H4 (cell line): ENCODE measurements around the gene RAC3. TPM values are rescaled to one million over a fixed set of nuclear protein-coding genes. Genes with fewer than 3 reads are reported as not detected.

Source experiments
- DNase-seq: peaks from one replicate; pipeline ENCODE4 v3.0.0-alpha.2; 2015; ENCODE audit warnings: low spot score
- total RNA-seq: library from RNA; depleted of rRNA; stranded (reverse); fragments of >200 nt; shearing (Covaris generic); gene quantifications from 2 replicates; pipeline ENCODE4 v1.2.3, GENCODE V29; 2014

The RAC3 gene
- total RNA-seq, 1 experiment from 2014 or later = 21.6 TPM

GRCh38 chr17:82055965-82056728 lies 24.7 kb downstream of the RAC3 start:
- DNase-seq = no peak

DNA sequence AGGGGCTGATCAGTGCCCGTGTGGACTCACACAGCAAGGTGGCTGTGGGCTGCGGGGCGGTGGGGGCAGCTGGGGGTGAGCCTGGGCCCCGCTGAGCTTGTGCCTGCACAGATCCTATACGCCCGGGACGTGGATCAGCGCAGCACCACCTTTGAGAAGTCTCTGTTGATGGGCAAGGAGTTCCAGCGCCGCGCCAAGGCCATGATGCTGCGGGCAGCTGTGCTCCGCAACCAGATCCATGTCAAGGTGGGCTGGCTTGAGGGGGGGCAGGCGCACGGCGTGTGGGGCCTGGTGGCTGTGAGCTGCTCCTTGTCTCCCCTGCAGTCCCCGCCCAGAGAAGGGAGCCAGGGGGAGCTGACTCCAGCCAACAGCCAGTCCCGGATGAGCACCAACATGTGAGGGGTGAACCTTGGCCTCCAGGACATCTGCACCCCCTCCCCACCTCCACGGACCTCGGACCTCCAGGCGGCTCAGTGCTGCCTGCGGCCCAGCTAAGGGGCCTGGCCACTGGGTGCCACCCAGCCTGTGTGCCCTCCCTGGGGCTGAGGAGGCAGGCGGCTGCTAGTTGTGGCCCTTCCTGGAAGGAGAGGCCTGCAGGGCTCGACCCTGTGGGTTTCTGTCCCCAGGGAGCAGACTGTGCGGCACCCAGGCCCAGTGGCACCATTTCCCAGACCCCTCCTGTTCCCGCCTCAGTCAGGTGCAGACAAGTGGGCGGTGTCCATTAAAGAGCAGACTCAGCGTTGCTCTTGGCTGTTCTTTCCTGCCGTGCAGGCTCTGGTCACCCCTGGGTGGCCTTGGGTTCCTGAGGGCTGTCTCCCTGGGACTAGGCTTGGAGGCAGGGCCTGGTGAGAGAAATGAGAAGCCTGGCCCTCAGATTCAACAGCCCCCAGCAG lies 25.5 kb downstream of the RAC3 start:
- no peak for DNase-seq

DNA sequence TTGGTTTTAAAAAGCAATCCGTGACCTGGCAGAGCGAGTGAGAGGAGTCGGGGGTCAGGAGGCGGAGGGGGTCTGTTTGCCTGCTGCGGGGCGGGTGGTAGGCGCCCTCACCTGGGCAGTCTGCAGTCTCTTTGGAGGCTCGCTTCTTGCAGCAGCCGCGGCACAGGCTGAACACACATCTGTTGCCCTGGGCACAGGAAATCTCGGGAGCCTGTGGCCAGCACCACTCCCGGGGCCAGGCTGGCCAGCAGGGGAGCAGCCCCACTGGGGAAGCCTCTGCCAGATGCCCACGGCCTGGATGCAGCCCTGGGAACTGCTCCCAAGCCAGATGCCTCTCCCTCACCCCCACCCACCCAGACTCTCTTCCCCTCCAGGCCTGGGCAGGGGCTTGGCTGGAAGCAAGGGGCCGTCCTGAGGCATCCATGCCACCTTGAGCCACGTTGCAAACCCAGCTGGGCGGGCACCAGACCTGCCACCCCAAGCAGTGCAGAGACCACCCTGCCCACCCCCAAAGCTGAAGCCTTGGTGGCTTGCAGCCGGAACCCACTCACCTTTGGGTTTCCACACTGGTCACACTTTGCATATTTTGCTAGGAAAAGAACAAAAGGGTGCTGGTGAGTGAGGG lies 26.9 kb downstream of the RAC3 start:
- no peak for DNase-seq

- no peak for DNase-seq
These were observed 27.4 kb downstream of the RAC3 start for GRCh38 chr17:82058855-82059249.

DNA sequence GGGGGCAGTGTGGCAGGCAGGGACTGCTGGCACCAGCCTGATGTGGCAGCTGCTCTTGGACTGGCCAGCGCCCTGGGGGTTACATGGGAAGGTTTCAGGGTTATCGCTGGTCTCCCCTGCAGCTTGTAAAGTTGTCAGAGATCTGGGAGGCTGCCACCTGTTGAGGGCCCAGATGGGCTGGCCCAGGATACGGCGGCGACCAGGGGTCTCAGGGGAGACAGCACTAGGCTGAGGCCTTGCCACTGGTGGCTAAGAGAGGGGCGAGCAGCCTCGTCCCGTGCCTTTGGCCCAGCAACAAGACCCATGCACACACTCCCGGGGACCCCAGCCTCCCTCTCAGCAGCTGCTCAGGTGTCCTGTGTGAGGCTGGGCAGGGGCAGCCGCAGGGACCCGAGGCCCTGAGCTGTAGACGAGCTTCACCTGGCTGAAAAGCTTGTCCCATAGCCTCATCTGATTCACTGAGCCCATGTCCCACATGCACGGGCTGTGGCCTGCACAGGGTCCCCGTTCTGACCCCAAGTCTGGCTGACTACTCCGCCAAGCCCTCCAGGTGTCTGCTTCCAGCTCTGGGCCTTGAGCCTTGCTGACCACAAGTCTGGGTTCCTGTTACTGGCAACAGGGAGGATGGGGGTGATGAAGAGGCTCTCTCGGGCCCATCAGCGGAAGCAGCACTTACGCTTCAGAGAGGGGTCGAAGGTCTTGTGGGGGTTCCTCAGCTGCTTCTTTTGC lies 28.0 kb downstream of the RAC3 start:
- no peak for DNase-seq

DNA sequence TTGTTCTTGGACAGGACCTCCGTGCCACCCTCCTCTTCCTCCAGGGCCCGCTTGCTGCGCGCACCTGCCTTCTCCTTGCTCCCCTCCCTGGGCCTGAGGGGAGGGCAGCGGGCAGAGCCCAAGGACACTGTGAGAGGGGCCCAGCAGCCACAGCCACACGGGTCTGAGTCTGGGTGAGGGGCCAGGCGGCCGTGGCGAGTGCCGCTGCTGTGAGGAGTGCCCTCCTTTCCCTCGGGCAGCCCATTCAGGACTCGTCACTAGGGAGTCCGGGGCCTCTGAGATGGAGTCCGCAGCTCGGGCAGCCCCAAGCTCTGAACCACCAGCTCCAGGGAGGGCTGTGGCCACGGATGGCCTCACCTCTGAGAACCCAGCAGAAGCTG lies 28.5 kb downstream of the RAC3 start:
- DNase-seq = no peak

DNA sequence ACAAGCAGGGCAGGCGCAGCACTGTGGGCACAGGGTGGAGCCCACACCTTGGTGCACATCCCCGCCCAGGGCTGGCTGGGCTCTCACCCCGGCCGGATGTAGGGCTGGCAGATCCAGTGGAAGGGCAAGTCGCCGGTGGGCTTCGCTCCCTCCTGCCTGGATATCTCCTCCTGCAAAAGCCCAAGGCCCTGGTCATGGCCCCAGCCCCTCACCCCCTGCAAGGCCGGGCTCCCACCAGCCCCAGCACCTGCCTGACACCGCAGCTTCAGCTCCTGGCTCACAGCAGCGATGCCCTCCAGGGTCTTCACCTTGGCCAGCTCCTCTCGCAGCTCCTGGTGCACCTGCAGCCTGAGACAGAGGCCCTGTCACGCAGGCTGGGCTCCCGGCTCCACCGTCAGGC lies 29.1 kb downstream of the RAC3 start:
- no peak for DNase-seq

DNA sequence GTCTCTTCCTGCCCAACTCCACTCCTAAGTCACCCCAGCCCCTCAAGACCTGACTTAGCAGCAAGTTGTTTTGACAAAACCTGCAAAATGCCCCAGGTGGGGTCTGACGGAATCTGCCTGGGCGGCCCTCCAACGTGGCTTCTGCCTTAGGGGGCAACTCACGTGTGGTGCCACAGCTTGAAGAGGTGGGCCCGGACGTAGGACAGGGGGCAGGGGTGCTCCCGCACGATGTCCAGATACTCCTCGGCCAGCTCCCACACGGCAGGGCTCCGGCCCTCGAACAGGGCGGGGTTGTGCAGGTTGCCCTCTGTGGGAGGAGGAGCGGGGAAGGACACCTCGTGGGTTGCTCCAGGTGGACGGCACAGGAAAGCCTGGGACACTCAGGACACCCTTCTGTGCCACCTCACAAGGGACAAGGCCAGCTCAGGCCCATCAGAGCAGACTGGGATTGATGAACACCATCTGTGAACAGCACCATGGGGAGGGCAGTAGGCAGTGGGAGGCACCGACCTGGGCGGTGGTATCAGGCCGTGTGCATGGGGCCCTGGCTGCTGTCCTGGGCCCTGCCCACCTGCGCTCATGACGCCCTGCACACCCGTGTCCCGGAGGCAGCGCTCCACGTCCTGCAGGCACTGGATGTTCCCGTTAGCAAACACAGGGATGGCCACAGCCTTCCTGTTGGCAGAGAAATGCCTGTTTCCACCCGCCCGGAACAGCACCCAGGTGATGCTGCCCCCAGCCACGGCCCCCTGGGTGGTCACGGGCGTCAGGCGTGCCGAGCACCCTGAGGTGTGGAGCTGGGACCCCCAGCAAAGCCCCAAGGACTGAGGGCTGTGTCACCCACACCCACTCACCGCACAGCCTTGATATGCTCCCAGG lies 29.8 kb downstream of the RAC3 start:
- no peak for DNase-seq

DNA sequence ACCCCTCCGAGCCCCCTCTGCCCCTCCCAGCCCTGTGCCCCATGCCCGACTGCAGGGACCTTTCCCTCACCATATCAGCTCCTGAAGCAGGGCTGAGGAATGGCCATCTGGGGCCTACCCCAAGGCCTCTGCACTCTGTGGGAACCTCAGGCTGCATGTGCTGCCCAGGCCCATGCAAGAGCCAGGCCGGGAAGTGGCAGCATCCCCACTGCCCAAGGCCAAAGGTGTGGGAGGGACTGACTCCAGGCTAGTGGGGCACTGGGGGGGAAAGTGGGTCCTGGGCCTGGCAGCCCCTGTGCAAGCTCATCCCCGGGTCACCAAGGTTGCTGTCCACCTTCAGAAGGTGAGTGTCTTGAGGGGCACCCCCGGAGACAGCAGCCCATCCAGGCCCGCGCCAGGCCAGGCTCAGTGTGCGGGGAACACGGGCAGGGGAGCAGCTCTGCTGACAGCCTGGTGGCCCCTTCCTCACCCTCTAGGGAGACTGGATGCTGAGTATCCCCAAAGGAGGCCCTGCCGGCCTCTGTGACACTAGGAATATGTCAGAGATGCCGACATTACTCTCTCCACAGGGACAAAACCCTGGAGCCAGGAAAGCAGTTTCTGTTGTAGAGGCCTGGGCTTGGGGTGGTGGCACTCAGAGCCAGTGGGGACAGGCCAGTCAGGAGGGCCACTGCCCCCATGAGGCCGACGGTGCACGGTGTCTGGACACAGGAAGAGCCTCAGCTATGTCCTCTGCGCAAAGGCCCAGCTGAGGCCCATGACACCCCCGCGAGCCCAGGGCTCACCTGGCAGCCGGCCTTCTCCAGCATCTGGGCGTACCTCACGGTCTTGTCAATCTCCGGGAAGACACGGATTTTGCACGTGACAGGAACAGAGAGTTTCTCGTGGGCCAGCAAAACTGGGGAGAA lies 30.9 kb downstream of the RAC3 start:
- DNase-seq = no peak

DNA sequence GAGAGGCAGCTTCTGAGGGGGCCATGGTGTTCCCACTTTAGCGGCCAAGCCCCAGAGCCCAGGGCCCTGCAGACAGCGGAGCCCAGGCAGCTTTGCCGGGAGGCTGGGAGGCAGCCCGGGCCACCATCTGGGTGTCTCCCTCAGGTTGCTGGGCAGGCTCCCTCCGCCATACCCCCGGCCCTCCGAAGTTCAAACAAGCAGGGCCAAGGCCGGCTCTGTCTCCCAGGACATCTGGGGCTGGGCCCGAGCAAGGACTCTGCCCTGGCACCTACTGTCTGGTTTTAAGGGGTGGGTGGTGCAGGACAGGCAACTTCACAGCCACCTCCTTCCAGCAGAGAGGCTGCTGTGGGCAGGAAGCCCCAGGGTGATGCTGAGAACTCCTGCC lies 31.5 kb downstream of the RAC3 start:
- no peak for DNase-seq

GRCh38 chr17:82063424-82064415 lies 32.2 kb downstream of the RAC3 start:
- no peak for DNase-seq

- no peak for DNase-seq
These were observed 33.1 kb downstream of the RAC3 start for GRCh38 chr17:82064433-82065192.

DNA sequence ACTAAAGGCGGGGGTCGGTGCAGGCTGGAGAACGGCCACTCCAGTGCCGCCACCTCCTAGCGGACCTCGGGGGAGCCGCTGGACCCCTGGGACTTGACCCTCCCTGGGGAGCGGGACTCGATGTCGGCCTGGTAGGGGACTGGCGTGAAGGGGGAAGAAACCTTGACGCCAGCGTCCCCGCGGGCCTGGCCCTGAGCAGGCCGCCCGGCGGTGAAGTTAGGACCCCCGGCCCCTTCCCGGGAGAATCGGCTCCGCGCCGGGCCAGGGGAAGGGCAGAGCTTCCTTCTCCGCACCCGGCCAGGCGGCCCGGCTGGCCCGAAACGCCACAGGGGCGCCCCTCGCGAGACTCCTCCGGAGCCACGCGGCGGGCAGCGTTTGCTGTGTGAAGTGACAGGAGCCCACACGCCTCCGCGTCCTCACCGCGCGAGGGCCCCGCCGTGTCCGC lies 33.7 kb downstream of the RAC3 start:
- DNase-seq = no peak

DNA sequence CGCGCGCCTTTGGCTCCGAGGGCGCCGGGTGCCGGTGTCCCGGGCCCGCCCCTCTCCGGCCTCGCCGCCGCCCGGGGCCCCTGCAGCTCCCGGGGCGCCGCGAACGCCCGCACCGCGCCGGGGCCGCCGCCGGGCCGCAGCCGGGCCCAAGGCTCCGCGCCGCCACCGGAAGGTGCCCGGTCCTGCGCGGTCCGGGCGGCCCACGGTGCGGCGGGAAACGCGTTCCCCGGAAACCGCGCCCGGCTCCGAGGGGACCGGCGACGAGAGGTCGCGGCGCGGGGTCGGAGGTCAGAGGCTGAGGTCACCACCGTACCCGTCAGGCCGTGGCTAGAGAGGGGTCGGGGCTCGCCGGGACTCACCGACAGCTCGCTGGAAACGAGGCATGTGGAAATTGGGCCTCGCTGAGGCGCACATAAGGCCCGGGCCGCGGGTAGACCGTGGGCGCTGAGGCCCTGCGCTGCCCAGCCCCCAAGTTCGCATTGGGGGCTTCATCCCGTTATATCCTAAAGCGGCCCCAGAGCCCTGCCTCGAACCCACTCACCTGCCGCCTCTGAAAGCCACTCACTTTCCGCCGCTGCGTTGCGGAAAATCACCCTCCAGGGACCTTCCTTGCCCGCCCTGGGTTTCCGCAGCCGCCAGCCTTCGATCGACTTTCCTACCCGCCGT lies 34.3 kb downstream of the RAC3 start, which contains the start of gene DUS1L:
TSS of gene DUS1L (minus strand) at position 167 of the 666 bp plus-strand sequence. CDS start 745 bp downstream, outside the sequence.
- DNase-seq = no peak

DNA sequence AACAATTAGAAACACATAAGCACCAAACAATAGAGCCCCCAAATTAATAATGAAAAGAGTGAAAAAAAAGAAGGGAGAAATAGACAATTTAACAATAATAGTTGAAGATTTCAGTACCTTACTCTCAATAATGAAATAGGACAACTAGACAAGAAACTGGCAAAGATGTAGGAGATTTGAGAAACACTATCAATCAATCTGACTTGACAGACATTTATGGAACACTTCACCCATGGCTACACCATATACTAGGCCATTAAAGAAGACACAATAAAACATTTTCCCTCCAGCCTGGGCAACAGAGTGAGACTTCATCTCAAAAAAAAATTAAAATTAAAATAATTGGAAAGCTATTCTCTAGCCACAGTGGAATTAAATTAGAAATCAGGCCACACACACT lies 39.1 kb downstream of the RAC3 start:
- no peak for DNase-seq

DNA sequence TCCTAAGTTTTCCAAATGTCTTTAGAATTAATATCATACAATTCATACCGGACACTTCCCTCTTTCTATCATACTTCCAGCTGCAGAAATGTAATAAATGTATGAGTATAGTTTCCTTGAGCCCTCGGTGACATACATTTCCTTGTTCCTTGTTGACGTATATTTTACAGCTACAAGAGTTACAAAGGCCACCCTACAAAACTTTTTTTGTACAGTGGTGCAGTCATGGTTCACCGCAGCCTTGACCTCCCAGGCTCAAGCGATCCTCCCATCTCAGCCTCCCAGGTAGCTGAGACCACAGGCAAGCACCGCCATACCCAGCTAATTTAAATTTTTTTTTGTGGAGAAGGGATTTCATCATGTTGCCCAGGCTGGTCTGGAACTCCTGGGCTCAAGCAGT lies 41.3 kb downstream of the RAC3 start:
- DNase-seq = no peak

DNA sequence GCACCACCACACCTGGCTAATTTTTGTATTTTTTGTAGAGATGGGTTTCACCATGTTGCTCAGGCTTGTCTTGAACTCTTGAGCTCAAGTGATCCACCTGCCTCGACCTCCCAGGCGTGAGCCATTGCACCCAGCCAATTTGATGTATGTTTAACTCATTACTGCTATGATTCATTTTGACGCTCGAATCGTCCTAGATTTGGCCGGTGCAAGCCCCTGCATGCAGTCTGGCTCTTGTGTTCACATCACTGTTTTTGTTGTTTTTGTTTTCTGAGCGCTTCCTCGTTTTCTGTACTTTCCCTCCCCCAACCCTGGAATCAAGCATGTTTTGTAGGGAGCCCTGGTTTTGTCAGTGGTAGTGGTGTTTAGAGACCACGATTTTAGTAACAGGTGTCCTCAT lies 42.0 kb downstream of the RAC3 start:
- no peak for DNase-seq
